Left colon (tissue), 2 donors: ENCODE results near the gene PLSCR4. TPM values are rescaled to one million over a fixed set of nuclear protein-coding genes. Genes with fewer than 3 reads are reported as not detected.

Experiments used
- ATAC-seq: fragments of 200-7000 bp; cut with Tn5 transposase; one replicate; pipeline ENCODE4 v1.9.1; 2020; ENCODE audit warnings: mild to moderate bottlenecking, moderate library complexity
- DNase-seq, 2 donors: peaks; one replicate each; pipeline ENCODE4 v3.0.0-alpha.2; 2020
- intact Hi-C, 2 donors: fragments of 100-400 bp; cut with DNase I in 1 of 2; cut with micrococcal nuclease in 1 of 2; formaldehyde crosslinking; loops; one replicate each; pipeline versions ENCODE4 v1.11.2 to v1.14.0; 2022; cut with DNase I, micrococcal nuclease
- total RNA-seq, 2 donors: library from RNA; stranded (reverse); fragmentation: NEBNext Ultra II Directional; extraction: Animal tissue kit (Norgen Biotek cat#: 25700); gene quantifications; one replicate each; pipeline ENCODE4 v1.2.1, GENCODE V29; 2021
- donor health status: DM: no; HTN: no; CAD: no.
- donor health status: DM: yes; HTN: yes; CAD: no.

Gene PLSCR4
- total RNA-seq, 2 donors from 2014 or later = 47.0 to 51.9 TPM

DNA sequence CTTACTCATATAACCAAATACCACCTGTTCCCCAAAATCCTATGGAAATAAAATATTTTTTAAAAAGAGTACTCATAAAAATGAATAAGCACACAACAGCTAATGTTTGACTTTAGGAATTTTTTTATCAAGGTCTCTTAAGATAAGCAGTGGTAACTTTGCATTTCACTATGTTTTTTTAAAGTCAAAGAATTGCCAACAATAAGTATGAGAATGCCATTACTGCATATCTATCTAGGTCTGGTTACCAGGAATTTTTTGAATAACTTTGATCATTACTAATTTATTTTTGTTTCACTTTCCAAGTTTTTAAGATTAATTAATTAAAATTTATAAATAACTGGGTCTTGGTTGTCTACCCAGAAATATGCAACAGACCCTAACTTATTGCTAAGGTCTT is 41.5 kb downstream of the PLSCR4 start:
- intact Hi-C loops = no loop called here
- ATAC-seq (no peak), DNase-seq (no peak)

DNA sequence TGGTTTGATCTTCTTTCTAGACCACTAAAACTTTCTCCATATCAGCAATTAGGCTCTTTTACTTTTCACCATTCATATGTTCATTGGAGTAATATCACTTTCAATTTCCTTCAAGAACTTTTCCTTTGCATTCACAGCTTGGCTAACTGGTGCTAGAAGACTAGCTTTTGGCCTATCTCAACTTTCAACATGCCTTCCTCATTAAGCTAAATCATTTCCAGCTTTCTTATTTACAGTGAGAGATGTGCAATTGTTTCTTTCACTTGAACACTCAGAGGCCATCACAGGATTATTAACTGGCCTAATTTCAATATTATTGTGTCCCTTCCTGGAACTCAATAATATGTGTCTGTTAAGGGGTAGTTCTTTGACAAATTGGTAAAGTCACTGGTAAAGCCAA is 47.1 kb downstream of the PLSCR4 start:
- ATAC-seq (no peak), DNase-seq (no peak)
- intact Hi-C loops = no loop called here

DNA sequence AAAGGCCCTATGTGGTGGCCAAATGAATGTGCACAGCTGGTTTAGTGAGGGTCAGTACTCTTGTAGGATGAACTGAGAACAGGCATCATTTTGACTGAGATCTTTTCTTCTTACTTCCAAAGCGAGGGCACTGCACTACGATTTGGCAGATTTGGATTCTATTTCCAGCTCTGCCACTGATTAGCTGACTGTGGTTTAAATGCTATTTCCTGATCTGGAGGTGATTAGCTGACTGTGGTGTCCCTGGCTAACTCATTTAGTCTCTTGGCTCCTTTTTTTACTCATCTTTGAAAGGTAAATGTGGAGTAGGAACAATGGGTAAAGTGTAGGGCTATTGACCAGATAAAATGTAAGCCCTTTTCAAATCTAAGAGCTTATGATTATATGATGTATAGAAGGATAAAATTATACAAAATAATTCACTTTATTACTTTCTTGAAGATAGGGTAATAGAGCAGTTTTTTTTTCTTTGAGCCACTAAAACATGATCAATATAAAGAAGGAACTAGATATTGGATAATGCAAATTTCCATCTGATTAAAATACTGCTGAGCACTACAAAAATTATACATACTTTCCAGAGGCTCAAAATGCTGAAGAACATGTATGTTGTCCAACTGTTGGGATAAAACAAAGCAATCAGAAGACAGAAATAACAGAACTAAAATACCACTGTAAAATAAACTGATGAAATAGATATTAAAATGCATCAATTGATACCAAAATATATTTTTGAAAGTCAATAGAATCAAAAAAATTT is 50.3 kb downstream of the PLSCR4 start:
- no peak for ATAC-seq
- DNase-seq = no peak
- intact Hi-C loops = no loop called here

DNA sequence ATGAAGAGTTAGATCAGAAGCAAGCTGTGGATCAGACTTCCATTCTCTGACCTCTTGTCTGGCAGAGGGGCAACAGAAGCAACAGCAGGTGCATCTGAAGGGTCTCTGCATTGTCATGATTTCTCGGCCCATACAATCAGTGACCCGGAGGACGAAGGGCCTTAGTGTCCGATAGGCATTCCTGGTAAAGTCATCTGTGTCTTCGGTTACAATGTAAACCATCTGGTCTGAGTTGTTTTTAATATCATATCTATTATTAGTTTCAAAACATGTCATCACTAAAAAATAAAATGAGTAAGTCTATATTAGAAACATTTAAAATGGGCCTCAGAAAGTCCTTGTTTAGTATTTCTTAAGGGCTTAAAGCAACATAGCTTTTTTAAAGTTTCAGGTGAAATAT is 51.1 kb downstream of the PLSCR4 start:
- intact Hi-C loops = no loop called here
- ATAC-seq (no peak), DNase-seq (no peak)

DNA sequence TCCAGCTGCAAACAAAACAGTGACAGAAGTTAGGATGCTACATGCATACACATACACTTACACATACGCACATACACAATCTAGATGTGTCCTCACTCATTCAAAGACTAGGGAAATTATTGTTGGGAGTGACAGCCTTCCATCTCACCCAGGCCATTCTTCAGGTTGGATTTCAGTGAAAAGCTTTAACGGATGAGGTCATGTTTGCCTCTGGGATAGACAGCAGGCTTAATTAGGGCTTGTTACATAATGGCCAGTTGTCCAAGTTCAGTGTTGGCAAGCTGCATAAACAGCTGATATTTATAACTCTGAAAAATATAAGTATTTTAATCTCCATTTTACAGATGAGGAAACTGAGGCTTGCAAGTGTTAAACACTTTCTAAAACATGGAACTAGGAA is 54.1 kb downstream of the PLSCR4 start:
- ATAC-seq (no peak), DNase-seq (no peak)
- intact Hi-C loops = no loop called here

DNA sequence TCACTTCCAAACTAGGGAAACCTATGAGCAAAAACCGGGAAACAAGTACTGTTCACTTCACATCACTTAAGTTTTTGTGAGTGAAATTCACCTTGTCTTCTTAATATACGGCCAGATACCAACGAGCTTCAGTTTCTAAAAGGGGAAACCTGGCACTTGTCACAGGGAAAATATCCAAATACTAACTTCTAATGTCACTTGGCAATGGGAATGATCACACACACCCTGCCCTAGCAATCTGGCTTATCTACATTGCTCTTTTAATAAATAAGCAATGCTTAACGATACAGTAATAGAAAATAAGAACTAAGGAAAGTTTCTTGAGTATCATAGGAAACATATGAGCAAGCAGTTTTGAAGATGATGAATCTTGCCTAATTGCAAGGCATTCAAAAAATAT is 55.3 kb downstream of the PLSCR4 start:
- DNase-seq = no peak
- intact Hi-C loops = no loop called here

DNA sequence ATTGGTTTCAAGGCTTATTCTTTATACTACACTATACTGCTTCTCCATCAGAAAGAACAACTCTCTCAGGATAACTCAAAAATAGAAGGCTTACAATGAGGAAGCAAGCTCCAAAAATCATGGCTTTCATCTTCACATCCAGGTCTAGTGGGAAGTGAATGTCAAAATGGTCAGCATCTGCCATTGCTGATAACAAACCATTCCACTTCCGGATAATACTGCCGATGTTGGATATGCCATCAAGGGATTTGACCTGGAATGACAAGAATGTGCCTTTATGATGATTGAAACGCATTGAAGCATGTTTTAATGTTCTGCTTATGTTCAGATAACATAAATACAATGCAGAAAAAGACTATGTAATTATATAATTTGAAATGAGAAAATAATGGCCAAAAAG is 55.9 kb downstream of the PLSCR4 start:
- no peak for DNase-seq
- intact Hi-C loops = no loop called here
- ATAC-seq = no peak

More for the DNA sequence above, 55.3 kb downstream of the PLSCR4 start:
- ATAC-seq = no peak

DNA sequence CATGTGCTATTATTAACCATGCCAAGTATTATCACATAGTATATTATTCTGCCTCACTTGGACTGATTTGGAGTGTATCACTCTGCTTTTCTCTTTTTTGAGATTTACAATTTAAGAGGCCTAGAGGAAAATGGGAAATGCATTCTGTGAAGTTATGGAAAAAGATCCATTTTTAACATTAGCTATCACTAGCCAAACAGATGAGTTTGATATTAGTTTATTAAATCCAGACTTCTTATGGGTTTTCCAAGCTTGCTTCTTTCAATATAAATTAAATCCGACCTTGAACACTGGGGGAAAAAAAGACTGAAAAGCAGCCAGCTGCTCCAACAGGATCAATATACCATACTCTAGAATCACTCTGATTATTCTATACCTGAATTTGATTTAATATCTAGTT is 59.9 kb downstream of the PLSCR4 start:
- intact Hi-C loops = no loop called here
- DNase-seq (no peak), ATAC-seq (no peak)

DNA sequence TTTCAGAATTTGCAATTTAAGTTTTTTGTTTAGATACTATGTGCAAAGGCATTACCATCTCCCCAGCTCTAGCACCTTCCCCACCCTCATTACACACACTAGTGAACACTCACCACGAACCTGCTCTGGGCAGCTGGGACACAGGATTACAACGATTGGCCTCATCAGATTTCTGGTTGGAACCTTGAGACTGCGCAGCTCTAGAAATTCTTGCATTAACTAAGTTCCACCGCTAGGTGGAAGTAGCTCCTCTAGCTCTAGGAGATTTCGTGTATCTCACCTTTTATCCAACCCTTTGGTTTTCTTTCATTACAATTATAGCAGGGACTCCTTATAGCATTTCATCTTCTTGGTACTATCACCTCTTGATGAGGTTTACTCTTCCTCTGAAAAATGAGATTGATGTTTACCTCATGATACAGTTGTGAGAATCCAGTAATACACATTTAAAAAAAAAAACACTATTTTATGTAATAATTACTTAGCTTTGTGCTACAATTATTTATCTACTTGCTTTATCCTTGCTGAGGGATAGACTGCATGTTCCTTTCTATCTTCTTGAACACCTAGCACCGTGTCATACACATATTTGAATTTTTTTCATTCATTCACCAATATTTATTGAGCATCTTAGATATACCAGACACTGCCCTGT is 61.3 kb downstream of the PLSCR4 start:
- no peak for DNase-seq
- intact Hi-C loops = loop anchor here in 1 of 2 donors (2.0 kb wide), 1 partner anchor 125 kb away; no protein-coding TSS in a partner anchor
- ATAC-seq = peak; percentile 83

DNA sequence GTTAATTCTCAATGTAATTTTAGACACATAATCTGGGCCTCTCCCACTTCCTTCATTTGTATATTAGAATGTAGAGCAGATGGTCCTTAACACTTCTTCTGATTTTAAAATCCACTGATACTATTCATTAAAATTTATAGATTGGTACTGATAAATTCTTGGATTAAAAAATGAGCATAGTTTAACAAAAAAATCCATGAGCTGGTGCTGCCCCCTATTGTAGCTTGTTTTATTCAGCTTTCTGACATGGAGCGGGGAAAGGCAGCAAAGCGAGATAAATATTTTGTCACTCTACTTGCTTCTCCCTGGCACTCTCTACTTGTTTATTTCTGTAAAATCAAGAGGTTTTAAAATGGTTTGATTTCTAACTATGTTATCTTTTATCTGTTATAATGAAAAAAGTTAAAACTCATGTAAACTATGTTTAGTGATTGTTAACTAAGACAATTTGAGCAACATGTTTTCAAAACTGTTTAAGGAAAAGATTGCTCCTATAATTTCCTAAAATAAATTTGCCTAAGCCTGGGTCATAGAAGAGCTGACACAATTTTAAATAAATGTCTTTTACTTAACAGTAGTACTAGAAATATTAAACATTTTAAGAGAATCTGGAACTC is 63.5 kb downstream of the PLSCR4 start:
- intact Hi-C loops = no loop called here
- peak in 1 of 2 donors; percentile 12 for DNase-seq

DNA sequence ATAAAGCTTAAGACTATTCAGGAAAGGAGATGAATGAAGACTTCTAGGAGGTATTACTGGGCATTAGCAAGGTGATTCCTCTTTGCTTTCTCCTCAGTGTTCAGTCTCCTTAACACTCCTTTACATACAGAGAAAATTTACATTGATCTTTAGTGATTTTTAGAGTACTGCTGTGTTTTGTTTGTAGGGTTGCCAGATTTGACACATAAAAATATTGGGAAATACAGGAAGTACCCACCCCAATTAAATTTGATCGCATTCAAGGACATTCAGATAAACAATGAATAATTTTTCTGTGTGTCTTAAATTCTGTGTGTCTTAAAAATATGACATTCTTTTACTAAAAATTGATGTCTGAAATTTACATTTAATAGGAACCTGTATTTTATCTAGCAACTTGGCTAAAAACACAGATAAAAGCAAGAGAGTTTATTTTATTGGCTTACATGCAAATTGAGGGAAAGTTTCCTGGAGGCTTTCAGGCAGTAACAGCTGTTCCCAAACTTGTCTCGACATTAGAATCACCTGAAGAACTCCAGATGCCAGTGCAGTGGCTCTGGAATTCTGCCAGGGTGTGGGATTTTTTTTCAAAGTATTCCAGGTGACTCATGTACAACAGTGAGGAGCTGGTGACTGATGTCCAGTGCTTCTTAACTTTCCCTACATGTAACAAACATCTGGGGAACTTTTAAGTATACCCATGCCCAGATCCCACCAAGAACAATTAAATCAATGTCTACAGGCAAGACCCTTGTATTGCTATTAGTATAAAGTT is 66.5 kb downstream of the PLSCR4 start:
- intact Hi-C loops = no loop called here
- ATAC-seq = peak; percentile 40
- no peak for DNase-seq

More for the DNA sequence above, 63.5 kb downstream of the PLSCR4 start:
- ATAC-seq = no peak

DNA sequence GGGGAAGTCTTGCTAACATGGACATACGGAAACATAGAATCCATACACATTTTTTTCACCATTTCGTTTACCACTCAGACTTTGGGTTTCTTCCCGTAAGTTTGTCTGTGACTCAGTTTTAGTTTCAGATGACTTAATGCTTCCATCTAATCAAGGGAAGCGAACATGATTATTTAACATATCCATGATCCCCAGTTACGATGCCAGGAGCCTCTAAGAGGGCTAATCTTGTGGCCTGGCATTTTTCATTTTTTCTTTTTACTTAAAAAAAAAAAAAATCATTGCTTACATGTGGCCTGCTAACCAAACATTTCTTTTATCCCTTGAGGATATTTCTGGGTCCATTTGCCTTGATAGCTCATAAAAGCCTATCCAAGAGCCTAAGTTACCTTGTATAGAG is 69.7 kb downstream of the PLSCR4 start:
- intact Hi-C loops = no loop called here
- ATAC-seq (no peak), DNase-seq (no peak)

DNA sequence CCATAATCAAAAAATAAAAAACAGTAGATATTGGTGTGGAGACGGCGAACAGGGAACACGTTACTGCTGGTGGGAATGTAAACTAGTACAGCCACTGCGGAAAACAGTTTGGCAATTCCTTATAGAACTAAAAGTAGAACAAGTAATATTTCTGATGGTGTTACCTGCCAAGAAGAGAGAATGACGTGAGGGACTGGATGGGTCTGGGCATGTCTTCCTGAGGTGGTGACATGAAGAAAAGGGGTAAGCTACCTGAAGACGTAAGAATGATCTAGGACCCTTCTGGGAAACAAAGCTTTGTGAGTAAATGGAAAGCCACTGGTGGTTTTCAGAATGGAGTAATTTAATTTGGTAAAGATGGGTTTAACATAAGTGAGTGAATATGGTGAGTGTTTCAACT is 70.5 kb downstream of the PLSCR4 start:
- no peak for ATAC-seq
- intact Hi-C loops = no loop called here
- DNase-seq = no peak

DNA sequence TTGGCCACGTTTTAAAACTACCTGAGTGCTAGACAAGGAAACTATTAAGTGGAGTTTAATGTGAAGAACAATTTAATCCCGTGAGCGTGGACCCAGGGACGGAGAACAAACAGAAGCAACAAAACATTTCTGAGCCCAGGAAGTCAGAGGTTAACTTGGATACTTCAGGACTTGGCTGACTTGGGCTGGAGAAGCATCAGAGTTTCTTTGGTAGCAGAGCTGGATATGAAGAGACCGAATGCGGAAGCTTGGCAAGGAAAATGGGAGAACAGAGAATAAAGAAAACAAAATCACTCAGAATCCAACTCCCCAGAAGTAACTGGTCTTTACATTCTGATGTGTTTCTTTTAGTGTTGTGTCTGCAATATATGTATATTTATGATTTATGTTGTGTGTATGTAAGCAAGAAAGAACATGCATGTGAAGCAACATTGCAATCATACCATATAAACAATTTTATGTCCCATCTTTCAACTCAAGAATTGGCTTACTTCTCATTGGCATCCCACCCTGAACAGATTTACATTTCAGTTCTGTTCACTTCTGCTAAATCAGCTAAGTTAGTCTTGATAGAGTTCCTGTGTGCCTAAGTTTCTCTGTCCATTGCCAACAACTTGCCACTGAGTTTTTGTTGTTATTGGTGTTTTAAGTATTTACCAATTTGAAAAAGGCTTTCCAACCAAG is 72.8 kb downstream of the PLSCR4 start:
- ATAC-seq = no peak
- intact Hi-C loops = no loop called here
- no peak for DNase-seq

DNA sequence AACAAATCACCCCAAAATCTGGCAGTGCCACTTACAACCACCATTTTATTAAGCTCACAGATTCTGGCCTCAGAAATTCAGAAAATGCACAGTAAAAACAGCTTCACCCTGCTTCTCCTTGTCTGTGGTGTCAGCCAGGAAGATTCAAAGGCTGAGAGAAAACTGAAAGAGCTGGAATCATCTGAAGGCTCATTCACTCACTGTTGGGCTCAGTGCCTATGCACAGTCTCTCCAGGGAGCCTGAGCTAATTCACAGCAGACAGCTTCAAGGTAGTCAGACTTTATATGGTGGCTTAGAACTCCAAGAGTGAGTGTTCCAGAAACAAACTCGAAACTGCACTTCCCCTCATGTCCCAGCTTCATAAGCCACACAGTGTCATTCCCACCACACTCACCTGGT is 73.4 kb downstream of the PLSCR4 start:
- ATAC-seq (no peak), DNase-seq (no peak)
- intact Hi-C loops = no loop called here

DNA sequence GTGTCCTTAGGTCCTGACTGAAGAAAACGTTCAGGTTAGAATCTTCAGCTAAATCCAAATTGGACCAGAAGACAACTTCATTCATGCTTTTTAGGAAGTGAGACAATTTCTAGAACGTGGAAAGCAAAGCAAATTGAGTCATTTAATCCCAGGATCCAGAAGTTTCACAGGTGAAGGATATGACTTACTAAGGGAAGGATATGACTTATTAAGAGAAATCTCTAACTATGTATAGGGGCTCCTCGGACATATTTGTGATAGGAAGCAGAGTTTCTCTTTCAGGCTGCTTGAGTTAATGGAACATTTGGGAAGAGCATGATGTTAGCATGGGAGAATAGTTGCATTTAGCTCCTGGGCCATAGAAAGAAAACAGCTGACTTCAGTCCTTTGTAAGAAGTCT is 73.8 kb downstream of the PLSCR4 start:
- DNase-seq = no peak
- ATAC-seq = no peak
- intact Hi-C loops = no loop called here

DNA sequence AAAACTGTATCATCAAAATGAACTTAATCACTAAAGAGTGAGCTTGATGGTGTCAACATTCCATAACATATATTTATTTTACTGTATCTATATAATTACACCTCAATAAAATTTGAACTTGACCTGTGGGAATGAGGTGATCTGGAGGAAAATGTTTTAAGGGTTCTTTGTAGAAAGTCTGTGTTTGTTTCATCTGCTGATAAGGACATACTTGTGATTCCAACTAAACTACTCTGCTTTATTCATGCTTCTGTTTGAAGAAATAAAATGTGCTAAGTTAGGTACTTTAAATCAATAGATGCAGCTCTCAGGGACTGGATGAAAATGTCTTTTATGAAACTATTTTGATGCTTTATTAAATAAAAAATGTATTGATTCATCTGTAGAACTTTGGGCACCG is 78.3 kb downstream of the PLSCR4 start:
- DNase-seq = no peak
- ATAC-seq = no peak
- intact Hi-C loops = no loop called here

DNA sequence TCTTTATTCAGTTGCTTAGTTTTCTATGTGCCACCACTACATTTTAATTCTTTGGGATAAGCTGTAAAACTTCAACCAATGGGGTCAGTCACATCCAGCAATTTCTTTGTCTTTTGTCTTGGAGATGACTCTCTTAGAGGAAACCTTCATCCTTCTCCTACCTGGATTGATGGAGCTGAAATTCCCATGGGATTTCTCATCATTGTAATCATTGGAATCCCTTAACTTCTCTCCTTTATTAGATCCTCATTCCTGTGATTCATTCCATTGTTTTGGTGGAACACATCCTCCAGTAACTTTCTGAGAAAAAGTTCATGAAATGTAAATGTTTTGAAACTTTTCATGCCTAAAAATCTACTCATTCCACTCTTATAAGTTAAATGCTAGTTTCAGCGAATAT is 80.3 kb downstream of the PLSCR4 start:
- DNase-seq (no peak), ATAC-seq (no peak)
- intact Hi-C loops = no loop called here

DNA sequence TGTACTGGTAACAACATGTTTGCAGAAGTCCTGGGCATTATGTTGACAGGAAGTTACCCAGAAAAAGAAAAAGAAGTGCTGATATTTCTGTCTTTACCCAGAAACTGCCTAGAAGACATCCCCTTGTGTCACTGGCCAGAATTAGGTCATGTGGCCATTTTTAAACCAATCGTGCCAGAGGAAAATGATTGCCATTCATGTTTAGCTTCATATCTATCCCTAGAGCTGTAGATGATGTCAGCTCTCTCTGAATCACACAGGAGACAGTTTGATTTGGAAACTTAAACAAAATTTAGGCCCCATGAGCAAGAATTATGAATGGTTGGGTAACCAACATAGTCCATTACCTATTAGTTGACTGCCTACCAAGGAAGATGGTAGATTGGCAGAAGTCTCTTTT is 81.0 kb downstream of the PLSCR4 start:
- DNase-seq = no peak
- no peak for ATAC-seq
- intact Hi-C loops = loop anchor here in 1 of 2 donors (10.0 kb wide), 1 partner anchor 95 kb away; no protein-coding TSS in a partner anchor
